ENCODE measurements around the gene USO1. TPM values are rescaled to one million over a fixed set of nuclear protein-coding genes. Genes with fewer than 3 reads are reported as not detected.

Gene USO1
- total RNA-seq, 1 experiment from 2014 or later: 110 TPM

DNA sequence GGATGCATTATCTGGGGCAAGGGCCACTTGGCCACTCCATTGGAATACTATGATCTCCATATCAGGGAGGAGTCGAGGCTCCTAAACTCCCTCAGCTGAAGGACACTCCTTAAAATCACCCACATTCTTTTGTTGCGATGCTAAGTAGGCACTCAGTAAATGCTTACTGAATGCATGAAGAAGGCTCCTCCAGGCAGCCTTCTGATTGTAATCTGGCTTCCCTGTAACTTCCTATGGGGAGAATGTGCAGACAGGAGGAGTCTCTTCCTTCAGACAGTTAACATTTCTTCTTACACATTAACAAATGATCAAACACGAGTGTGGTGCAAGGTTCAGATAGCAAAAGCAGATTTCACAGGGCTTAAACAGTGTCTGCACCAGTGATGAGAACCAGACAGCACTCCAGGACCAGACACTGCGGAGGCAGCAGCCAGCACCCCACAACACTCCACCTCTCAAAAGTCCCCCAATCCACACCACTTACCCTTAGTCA is 21.4 kb upstream of the USO1 start:
- Histone ChIP-seq H2BK12ac (ENCODE audit: insufficient read length, low read depth, low read length) (no peak overlapping the region), H4K5ac (ENCODE audit: insufficient read length, low read depth, low read length) (no peak overlapping the region), H3K4me2 (ENCODE audit: insufficient read depth, insufficient read length, low read length) (no peak overlapping the region), H3K56ac (ENCODE audit: insufficient read length, low read depth, low read length) (no peak overlapping the region), H3K79me1 (ENCODE audit: insufficient read depth, low read depth, low read length, poor library complexity, severe bottlenecking) (no peaks in the 10 kb centered on the region), H2BK120ac (ENCODE audit: low read depth, low read length, poor library complexity, severe bottlenecking) (no peak overlapping the region), H3K4me1 (ENCODE audit: insufficient read depth, low read length) (peaks cover 14% of the 10 kb centered on the region; the same call in 1 of the 2 replicates), H3K9me3 (ENCODE audit: control insufficient read depth, low read depth, low read length) (no peaks in the 10 kb centered on the region), H3K79me2 (ENCODE audit: insufficient read depth, low read length) (peaks cover 2% of the 10 kb centered on the region; the same call in 1 of the 2 replicates), H3K9ac (ENCODE audit: extremely low read depth, insufficient read length, low read length) (no peak overlapping the region), H3K27me3 (ENCODE audit: insufficient read depth, low read length) (no peaks in the 10 kb centered on the region), H3T11ph (ENCODE audit: low read length) (no peak overlapping the region), H2AFZ (ENCODE audit: low read length) (no peak overlapping the region), H3K27ac (ENCODE audit: insufficient read length, low read depth, low read length) (peak overlapping the region; percentile 27), H2BK5ac (ENCODE audit: insufficient read length, low read length) (no peak overlapping the region), H2BK20ac (ENCODE audit: low read depth, low read length, poor library complexity, severe bottlenecking) (no peak overlapping the region), H4K20me1 (ENCODE audit: control insufficient read depth, insufficient read depth, insufficient read length) (no peaks in the 10 kb centered on the region), H4K8ac (replicated peaks; ENCODE audit: insufficient read length, low read depth, low read length) (no peak overlapping the region), H4K91ac (ENCODE audit: insufficient read length, low read depth, low read length) (no peak overlapping the region), H3K14ac (ENCODE audit: insufficient read depth, low read length) (no peak overlapping the region), H3K23me2 (ENCODE audit: insufficient read length, low read depth, low read length, poor library complexity, severe bottlenecking) (no peaks in the 10 kb centered on the region), H3K4ac (ENCODE audit: low read depth, low read length) (no peak overlapping the region), H3K18ac (ENCODE audit: insufficient read length, low read depth, low read length) (no peak overlapping the region), H2AK5ac (ENCODE audit: insufficient read length, low read length) (no peak overlapping the region), H2BK15ac (ENCODE audit: low read depth, low read length) (no peak overlapping the region), H3K23ac (ENCODE audit: insufficient read length, low read depth, low read length) (no peak overlapping the region)
- Mint-ChIP-seq H3K4me1 (peaks cover 51 to 61% of the 10 kb centered on the region in 2 experiments), H3K36me3 (ENCODE audit: insufficient read depth in 1 of 3, low read depth in 3 of 3) (peaks cover 2 to 15% (median 14%) of the 10 kb centered on the region in 3 experiments; a peak in 6 of 7 replicates), H3K9me3 (peaks cover 0 to 2% of the 10 kb centered on the region in 2 experiments; a peak in 2 of 5 replicates), H3K27ac (peak overlapping the region; percentile 82 to 96 (median 93)), H3K27me3 (ENCODE audit: low read depth) (no peaks in the 10 kb centered on the region), H3K4me3 (peak overlapping the region in 1 of 2 experiments; percentile 58; a peak in 2 of 5 replicates)
- TF ChIP-seq, protein P1, sequence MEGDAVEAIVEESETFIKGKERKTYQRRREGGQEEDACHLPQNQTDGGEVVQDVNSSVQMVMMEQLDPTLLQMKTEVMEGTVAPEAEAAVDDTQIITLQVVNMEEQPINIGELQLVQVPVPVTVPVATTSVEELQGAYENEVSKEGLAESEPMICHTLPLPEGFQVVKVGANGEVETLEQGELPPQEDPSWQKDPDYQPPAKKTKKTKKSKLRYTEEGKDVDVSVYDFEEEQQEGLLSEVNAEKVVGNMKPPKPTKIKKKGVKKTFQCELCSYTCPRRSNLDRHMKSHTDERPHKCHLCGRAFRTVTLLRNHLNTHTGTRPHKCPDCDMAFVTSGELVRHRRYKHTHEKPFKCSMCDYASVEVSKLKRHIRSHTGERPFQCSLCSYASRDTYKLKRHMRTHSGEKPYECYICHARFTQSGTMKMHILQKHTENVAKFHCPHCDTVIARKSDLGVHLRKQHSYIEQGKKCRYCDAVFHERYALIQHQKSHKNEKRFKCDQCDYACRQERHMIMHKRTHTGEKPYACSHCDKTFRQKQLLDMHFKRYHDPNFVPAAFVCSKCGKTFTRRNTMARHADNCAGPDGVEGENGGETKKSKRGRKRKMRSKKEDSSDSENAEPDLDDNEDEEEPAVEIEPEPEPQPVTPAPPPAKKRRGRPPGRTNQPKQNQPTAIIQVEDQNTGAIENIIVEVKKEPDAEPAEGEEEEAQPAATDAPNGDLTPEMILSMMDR (conservative IDR thresholded peaks at IDR 0.05): no peak
- no CpG with 5 or more reads among the region's 4 CpGs for WGBS (ENCODE audit: extremely low coverage, insufficient read length, low lambda C conversion rate)
- DNase-seq: peak; percentile 36

Data from H9 (cell line).